ENCODE measurements around the gene GFPT1. TPM values are rescaled to one million over a fixed set of nuclear protein-coding genes. Genes with fewer than 3 reads are reported as not detected.

The GFPT1 gene
- total and polyA plus RNA-seq, 9 of the 15 experiments (the other 6 are each of a cell fraction or from before 2014, with no cell fraction given) = 6.6 to 38.3 (median 15.9) TPM

DNA sequence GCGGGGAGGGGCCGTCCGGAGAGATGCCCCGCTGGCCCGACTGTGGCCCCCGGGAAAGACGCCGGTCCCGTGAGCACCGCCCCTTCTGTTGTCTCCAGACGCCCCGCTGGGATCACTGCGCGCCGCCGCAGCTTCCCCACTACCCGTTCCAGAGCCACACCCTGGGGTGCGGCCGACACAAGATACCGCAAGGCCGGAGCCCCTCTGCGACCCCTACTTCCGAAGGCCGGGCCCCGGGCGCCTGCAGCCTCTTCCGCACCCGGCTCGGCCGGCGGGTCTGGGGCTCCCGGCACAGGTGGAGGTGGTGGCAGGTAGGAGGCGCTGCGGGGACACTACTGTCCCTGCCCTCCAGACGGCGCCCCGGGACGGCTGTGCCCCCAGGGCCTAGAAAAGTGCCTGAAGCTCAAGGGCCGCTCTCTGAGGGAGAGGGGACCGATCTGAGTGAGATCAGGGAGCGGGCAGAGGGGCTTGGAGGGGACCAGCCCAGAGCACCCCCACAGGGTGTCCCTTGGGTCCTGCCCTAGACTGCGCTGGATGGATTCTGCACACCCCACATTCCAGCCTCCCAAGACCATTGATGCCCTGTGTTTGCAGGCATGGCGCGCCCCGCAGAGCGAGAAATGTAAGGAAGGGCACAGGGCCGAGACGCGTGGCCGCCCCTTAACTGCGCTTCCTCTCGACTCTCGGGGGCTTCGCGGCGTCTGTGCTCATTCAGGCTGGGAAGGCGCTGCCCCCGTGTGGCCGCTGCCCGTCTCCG is 80.0 kb downstream of the GFPT1 start (continued):
- TF ChIP-seq, protein P1, sequence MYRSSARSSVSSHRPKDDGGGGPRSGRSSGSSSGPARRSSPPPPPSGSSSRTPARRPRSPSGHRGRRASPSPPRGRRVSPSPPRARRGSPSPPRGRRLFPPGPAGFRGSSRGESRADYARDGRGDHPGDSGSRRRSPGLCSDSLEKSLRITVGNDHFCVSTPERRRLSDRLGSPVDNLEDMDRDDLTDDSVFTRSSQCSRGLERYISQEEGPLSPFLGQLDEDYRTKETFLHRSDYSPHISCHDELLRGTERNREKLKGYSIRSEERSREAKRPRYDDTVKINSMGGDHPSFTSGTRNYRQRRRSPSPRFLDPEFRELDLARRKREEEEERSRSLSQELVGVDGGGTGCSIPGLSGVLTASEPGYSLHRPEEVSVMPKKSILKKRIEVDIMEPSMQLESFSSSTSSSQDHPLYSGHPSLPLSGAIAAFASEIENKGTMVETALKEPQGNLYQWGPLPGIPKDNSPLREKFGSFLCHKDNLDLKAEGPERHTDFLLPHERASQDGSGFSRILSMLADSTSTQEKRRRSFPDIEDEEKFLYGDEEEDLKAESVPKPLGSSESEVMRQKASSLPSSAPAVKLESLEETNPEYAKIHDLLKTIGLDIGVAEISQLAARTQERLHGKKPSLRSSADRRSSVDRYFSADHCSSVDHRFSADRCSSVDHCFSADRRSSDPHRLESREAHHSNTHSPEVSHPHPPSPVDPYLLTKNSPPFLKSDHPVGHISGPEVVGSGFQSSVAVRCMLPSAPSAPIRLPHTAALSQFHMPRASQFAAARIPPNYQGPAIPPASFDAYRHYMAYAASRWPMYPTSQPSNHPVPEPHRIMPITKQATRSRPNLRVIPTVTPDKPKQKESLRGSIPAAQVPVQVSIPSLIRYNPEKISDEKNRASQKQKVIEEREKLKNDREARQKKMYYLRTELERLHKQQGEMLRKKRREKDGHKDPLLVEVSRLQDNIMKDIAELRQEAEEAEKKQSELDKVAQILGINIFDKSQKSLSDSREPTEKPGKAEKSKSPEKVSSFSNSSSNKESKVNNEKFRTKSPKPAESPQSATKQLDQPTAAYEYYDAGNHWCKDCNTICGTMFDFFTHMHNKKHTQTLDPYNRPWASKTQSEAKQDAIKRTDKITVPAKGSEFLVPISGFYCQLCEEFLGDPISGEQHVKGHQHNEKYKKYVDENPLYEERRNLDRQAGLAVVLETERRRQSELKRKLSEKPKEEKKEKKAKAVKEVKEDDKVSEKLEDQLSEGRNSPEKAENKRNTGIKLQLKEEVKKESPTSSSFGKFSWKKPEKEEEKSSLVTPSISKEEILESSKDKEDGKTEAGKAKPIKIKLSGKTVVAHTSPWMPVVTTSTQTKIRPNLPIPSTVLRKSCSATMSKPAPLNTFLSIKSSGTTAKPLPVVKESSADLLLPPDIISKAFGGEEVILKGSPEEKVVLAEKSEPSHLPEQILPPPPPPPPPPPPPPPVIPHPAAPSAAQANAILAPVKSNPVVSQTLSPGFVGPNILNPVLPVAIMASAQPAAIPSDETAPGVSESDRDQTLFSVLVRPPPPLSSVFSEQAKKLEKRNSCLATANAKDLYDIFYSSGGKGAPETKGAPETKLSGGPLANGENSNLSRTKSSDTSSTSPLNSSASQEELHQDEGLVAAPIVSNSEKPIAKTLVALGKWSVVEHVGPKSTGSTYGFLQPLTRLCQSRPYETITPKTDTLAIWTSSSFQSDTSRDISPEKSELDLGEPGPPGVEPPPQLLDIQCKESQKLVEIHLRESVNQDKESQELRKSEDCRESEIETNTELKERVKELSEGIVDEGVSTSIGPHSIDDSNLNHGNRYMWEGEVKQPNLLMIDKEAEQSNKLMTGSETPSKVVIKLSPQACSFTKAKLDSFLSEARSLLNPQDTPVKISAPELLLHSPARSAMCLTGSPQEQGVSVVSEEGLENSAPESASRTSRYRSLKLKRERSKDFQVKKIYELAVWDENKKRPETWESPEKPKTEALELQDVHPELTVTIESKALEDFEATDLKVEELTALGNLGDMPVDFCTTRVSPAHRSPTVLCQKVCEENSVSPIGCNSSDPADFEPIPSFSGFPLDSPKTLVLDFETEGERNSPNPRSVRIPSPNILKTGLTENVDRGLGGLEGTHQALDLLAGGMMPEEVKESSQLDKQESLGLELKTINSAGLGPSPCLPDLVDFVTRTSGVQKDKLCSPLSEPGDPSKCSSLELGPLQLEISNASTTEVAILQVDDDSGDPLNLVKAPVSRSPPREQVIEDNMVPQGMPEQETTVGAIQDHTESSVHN (IDR thresholded peaks at IDR 0.05; ENCODE audit: borderline replicate concordance in 1 of 2, low read depth in 1 of 2) = no peak
- no peak for TF ChIP-seq BRF1 (IDR thresholded peaks at IDR 0.05; ENCODE audit: borderline replicate concordance, extremely low read depth, insufficient read length)
- TF ChIP-seq ATF7 (IDR thresholded peaks at IDR 0.05) = 0 out of 2 replicates have a peak, but pooled peaks have one; percentile 48
- TF ChIP-seq, protein P2, sequence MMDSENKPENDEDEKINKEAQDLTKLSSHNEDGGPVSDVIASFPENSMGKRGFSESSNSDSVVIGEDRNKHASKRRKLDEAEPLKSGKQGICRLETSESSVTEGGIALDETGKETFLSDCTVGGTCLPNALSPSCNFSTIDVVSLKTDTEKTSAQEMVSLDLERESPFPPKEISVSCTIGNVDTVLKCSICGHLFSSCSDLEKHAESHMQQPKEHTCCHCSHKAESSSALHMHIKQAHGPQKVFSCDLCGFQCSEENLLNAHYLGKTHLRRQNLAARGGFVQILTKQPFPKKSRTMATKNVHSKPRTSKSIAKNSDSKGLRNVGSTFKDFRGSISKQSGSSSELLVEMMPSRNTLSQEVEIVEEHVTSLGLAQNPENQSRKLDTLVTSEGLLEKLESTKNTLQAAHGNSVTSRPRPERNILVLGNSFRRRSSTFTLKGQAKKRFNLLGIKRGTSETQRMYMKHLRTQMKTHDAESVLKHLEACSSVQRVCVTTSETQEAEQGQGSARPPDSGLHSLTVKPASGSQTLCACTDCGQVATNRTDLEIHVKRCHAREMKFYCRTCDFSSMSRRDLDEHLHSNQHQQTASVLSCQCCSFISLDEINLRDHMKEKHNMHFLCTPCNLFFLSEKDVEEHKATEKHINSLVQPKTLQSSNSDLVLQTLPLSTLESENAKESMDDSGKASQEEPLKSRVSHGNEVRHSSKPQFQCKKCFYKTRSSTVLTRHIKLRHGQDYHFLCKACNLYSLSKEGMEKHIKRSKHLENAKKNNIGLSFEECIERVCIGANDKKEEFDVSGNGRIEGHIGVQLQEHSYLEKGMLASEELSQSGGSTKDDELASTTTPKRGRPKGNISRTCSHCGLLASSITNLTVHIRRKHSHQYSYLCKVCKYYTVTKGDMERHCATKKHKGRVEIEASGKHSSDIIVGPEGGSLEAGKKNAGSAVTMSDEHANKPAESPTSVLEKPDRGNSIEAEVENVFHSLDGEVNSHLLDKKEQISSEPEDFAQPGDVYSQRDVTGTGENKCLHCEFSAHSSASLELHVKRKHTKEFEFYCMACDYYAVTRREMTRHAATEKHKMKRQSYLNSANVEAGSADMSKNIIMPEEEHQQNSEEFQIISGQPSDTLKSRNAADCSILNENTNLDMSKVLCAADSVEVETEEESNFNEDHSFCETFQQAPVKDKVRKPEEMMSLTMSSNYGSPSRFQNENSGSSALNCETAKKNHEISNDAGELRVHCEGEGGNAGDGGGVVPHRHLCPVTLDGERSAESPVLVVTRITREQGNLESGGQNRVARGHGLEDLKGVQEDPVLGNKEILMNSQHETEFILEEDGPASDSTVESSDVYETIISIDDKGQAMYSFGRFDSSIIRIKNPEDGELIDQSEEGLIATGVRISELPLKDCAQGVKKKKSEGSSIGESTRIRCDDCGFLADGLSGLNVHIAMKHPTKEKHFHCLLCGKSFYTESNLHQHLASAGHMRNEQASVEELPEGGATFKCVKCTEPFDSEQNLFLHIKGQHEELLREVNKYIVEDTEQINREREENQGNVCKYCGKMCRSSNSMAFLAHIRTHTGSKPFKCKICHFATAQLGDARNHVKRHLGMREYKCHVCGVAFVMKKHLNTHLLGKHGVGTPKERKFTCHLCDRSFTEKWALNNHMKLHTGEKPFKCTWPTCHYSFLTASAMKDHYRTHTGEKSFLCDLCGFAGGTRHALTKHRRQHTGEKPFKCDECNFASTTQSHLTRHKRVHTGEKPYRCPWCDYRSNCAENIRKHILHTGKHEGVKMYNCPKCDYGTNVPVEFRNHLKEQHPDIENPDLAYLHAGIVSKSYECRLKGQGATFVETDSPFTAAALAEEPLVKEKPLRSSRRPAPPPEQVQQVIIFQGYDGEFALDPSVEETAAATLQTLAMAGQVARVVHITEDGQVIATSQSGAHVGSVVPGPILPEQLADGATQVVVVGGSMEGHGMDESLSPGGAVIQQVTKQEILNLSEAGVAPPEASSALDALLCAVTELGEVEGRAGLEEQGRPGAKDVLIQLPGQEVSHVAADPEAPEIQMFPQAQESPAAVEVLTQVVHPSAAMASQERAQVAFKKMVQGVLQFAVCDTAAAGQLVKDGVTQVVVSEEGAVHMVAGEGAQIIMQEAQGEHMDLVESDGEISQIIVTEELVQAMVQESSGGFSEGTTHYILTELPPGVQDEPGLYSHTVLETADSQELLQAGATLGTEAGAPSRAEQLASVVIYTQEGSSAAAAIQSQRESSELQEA (IDR thresholded peaks at IDR 0.05; ENCODE audit: low read depth) = no peak
- TF ChIP-seq, protein P3, sequence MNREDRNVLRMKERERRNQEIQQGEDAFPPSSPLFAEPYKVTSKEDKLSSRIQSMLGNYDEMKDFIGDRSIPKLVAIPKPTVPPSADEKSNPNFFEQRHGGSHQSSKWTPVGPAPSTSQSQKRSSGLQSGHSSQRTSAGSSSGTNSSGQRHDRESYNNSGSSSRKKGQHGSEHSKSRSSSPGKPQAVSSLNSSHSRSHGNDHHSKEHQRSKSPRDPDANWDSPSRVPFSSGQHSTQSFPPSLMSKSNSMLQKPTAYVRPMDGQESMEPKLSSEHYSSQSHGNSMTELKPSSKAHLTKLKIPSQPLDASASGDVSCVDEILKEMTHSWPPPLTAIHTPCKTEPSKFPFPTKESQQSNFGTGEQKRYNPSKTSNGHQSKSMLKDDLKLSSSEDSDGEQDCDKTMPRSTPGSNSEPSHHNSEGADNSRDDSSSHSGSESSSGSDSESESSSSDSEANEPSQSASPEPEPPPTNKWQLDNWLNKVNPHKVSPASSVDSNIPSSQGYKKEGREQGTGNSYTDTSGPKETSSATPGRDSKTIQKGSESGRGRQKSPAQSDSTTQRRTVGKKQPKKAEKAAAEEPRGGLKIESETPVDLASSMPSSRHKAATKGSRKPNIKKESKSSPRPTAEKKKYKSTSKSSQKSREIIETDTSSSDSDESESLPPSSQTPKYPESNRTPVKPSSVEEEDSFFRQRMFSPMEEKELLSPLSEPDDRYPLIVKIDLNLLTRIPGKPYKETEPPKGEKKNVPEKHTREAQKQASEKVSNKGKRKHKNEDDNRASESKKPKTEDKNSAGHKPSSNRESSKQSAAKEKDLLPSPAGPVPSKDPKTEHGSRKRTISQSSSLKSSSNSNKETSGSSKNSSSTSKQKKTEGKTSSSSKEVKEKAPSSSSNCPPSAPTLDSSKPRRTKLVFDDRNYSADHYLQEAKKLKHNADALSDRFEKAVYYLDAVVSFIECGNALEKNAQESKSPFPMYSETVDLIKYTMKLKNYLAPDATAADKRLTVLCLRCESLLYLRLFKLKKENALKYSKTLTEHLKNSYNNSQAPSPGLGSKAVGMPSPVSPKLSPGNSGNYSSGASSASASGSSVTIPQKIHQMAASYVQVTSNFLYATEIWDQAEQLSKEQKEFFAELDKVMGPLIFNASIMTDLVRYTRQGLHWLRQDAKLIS (CRISPR knock-in tag; IDR thresholded peaks at IDR 0.05) = no peak
